Measurements from ENCODE around the gene DHTKD1. TPM values are rescaled to one million over a fixed set of nuclear protein-coding genes. Genes with fewer than 3 reads are reported as not detected.

Gene DHTKD1
- total RNA-seq, 4 donors from 2014 or later: 15.2 to 45.7 (median 25.4) TPM

- Histone ChIP-seq H3K9me3 (no peaks in the 10 kb centered on the region), H3K27ac (no peak overlapping the region), H3K36me3 (no peaks in the 10 kb centered on the region), H3K4me3 (no peak overlapping the region), H3K27me3 (no peaks in the 10 kb centered on the region), H3K4me1 (peaks cover 3 to 8% of the 10 kb centered on the region in 2 donors)
- DNase-seq (no peak), ATAC-seq (no peak)
- TF ChIP-seq CTCF (IDR thresholded peaks at IDR 0.05 in 4 of 5, conservative IDR thresholded peaks at IDR 0.05 in 1 of 5): no peak
- TF ChIP-seq POLR2A (IDR thresholded peaks at IDR 0.05): no peak
- intact Hi-C loops (cut with DNase I; ENCODE audit: low total_unique reads) (no loop called here), in situ Hi-C loops (cut with MboI; ENCODE audit: low sequenced_read_pairs in 4 of 4) (no loop called here)
Measured at GRCh38 chr10:12073526-12073925, 4.8 kb downstream of the DHTKD1 start.

- in situ Hi-C loops (cut with MboI; ENCODE audit: low sequenced_read_pairs in 4 of 4): no loop called here
- Histone ChIP-seq H3K4me1 (no peaks in the 10 kb centered on the region), H3K27ac (peak overlapping the region in 1 of 4 donors; percentile 8), H3K36me3 (no peaks in the 10 kb centered on the region), H3K27me3 (no peaks in the 10 kb centered on the region), H3K4me3 (no peak overlapping the region), H3K9me3 (no peaks in the 10 kb centered on the region)
- intact Hi-C loops (cut with DNase I; ENCODE audit: low total_unique reads): no loop called here
- TF ChIP-seq CTCF (IDR thresholded peaks at IDR 0.05 in 4 of 5, conservative IDR thresholded peaks at IDR 0.05 in 1 of 5) (no peak), POLR2A (IDR thresholded peaks at IDR 0.05) (no peak)
- peak in 1 of 2 donors; percentile 51 for ATAC-seq
- DNase-seq: no peak
Measured at GRCh38 chr10:12077580-12078180, 8.9 kb downstream of the DHTKD1 start.

- Histone ChIP-seq H3K9me3 (no peaks in the 10 kb centered on the region), H3K36me3 (peaks cover 3 to 10% of the 10 kb centered on the region in 2 donors), H3K4me1 (no peaks in the 10 kb centered on the region), H3K4me3 (no peak overlapping the region), H3K27me3 (no peaks in the 10 kb centered on the region), H3K27ac (no peak overlapping the region)
- no peak for ATAC-seq
- TF ChIP-seq CTCF (IDR thresholded peaks at IDR 0.05 in 4 of 5, conservative IDR thresholded peaks at IDR 0.05 in 1 of 5): no peak
- TF ChIP-seq POLR2A (IDR thresholded peaks at IDR 0.05): no peak
- DNase-seq: no peak
- in situ Hi-C loops (cut with MboI; ENCODE audit: low sequenced_read_pairs in 4 of 4): no loop called here
- intact Hi-C loops (cut with DNase I; ENCODE audit: low total_unique reads): no loop called here
Measured at GRCh38 chr10:12081470-12081869, 12.7 kb downstream of the DHTKD1 start.

DNA sequence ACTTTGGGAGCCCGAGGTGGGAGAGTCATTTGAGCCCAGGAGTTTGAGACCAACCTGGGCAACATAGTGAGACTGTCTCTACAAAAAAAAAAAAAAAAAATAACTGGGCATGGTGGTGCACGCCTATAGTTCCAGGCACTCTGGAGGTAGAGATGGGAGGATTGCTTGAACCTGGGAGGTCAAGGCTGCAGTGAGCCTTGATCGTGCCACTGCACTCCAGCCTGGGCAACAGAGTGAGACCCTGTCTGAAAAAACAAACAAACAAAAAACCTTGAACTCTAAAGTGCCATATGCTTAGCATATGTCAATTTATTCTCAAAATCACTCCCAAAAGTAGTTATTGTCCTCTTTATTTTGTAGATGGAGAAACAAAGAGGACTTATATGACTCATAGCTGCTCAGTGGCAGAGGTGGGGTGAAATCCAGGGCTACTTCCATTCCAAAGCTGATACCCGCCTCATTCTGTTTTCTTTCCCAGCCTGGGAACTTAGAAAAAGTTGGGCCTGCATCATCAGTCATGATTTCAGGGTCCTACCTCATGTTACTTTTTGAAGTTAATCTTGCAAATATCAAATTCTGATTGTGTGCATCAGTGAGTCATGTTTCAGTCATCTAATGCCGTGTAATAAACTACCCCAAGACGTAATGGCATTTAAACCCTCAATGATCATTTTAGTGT lies 13.3 kb downstream of the DHTKD1 start:
- TF ChIP-seq POLR2A (IDR thresholded peaks at IDR 0.05): no peak
- no peak for TF ChIP-seq CTCF (IDR thresholded peaks at IDR 0.05 in 4 of 5, conservative IDR thresholded peaks at IDR 0.05 in 1 of 5)
- Histone ChIP-seq H3K27me3 (no peaks in the 10 kb centered on the region), H3K36me3 (peaks cover 3 to 16% of the 10 kb centered on the region in 2 donors), H3K4me1 (no peaks in the 10 kb centered on the region), H3K9me3 (no peaks in the 10 kb centered on the region), H3K27ac (no peak overlapping the region), H3K4me3 (no peak overlapping the region)
- in situ Hi-C loops (cut with MboI; ENCODE audit: low sequenced_read_pairs in 4 of 4): no loop called here
- no peak for ATAC-seq
- DNase-seq: no peak
- intact Hi-C loops (cut with DNase I; ENCODE audit: low total_unique reads): no loop called here
